ENCODE results near the gene FLNA.
A peak's percentile ranks its signal among the peaks of the same experiment; 100 is the strongest.

FLNA gene

DNA sequence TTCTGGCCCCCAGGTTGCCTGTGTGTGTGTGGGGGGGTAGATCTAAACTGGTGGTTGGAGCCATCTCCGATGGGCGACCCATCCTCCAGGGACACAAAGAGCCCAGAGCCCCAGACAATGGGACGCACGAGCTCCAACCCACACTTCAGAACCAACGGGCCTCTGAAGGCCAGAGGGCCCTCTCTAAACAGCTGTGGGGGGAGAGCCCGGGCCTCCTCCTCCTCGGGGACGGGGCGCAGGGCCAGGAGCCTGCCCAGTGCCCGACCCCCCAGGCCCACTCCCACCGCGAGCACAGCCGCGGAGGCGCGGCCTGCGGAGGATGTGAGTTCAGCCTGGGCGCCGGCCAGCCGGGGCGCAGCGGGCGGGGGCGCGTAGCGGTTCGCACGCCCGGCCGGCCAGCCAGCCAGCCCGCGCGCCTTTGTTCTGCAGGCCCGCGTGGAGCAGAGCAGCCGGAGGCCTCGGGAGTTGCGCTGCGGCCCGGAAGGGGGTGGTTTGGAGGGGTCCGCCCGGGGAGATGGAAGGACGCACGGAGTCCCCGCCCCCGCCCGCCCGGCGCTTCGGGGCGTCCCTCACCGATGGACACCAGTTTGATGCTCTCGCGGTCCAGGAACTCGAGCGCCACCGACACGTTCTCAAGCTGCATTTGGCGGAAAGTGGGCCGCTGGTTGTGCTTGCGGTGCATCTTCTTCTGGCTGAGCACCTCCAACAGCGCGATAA, 4.0 kb downstream of the FLNA start:
- Histone ChIP-seq H3K9me2 (replicated peaks; ENCODE audit: insufficient read depth, low read length) (no peaks in the 10 kb centered on the region), H3K9ac (ENCODE audit: low read length) (peak overlapping the region; percentile 55), H3K4me1 (ENCODE audit: low read length) (peaks cover 11% of the 10 kb centered on the region; the same call in 1 of the 2 replicates), H3K9me3 (replicated peaks; ENCODE audit: insufficient read depth, low read length) (no peaks in the 10 kb centered on the region), H3K79me2 (ENCODE audit: low read length) (peaks cover 36% of the 10 kb centered on the region), H4K20me1 (ENCODE audit: insufficient read depth, low read length) (no peaks in the 10 kb centered on the region), H3K27ac (ENCODE audit: low read length) (no peak overlapping the region), H3K36me3 (replicated peaks; ENCODE audit: insufficient read depth, low read length) (no peaks in the 10 kb centered on the region), H3F3A (ENCODE audit: insufficient read depth, low read length) (no peaks in the 10 kb centered on the region), H3K4me2 (ENCODE audit: low read depth, low read length) (peak overlapping the region; percentile 79), H3K4me3 (ENCODE audit: low read length) (peak overlapping the region; percentile 73), H2AFZ (ENCODE audit: low read length) (no peak overlapping the region), H3K27me3 (replicated peaks; ENCODE audit: insufficient read depth, low read length) (no peaks in the 10 kb centered on the region)
- TF ChIP-seq, protein P1, sequence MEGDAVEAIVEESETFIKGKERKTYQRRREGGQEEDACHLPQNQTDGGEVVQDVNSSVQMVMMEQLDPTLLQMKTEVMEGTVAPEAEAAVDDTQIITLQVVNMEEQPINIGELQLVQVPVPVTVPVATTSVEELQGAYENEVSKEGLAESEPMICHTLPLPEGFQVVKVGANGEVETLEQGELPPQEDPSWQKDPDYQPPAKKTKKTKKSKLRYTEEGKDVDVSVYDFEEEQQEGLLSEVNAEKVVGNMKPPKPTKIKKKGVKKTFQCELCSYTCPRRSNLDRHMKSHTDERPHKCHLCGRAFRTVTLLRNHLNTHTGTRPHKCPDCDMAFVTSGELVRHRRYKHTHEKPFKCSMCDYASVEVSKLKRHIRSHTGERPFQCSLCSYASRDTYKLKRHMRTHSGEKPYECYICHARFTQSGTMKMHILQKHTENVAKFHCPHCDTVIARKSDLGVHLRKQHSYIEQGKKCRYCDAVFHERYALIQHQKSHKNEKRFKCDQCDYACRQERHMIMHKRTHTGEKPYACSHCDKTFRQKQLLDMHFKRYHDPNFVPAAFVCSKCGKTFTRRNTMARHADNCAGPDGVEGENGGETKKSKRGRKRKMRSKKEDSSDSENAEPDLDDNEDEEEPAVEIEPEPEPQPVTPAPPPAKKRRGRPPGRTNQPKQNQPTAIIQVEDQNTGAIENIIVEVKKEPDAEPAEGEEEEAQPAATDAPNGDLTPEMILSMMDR (IDR thresholded peaks at IDR 0.05; ENCODE audit: low read length), result no peak
- TF ChIP-seq EZH2phosphoT487 (IDR thresholded peaks at IDR 0.05; ENCODE audit: low read length) (no peak), EZH2 (optimal IDR thresholded peaks at IDR 0.05; ENCODE audit: low read depth, low read length) (no peak)
- no peak for DNase-seq

GRCh38 chrX:154369449-154370299, 4.8 kb downstream of the FLNA start:
- Histone ChIP-seq H3K9me2 (replicated peaks; ENCODE audit: insufficient read depth, low read length) (no peaks in the 10 kb centered on the region), H3K9me3 (replicated peaks; ENCODE audit: insufficient read depth, low read length) (no peaks in the 10 kb centered on the region), H3K79me2 (ENCODE audit: low read length) (peaks cover 36% of the 10 kb centered on the region), H3K4me1 (ENCODE audit: low read length) (peaks cover 11% of the 10 kb centered on the region; the same call in 1 of the 2 replicates), H3K27me3 (replicated peaks; ENCODE audit: insufficient read depth, low read length) (no peaks in the 10 kb centered on the region), H3K36me3 (replicated peaks; ENCODE audit: insufficient read depth, low read length) (no peaks in the 10 kb centered on the region), H3K9ac (ENCODE audit: low read length) (peak overlapping the region; percentile 55), H4K20me1 (ENCODE audit: insufficient read depth, low read length) (no peaks in the 10 kb centered on the region), H3K4me3 (ENCODE audit: low read length) (peak overlapping the region; percentile 73), H3K27ac (ENCODE audit: low read length) (no peak overlapping the region), H3K4me2 (ENCODE audit: low read depth, low read length) (peak overlapping the region; percentile 79), H3F3A (ENCODE audit: insufficient read depth, low read length) (no peaks in the 10 kb centered on the region), H2AFZ (ENCODE audit: low read length) (no peak overlapping the region)
- TF ChIP-seq, protein P1 (IDR thresholded peaks at IDR 0.05; ENCODE audit: low read length), result no peak
- TF ChIP-seq EZH2 (optimal IDR thresholded peaks at IDR 0.05; ENCODE audit: low read depth, low read length), result no peak
- no peak for TF ChIP-seq EZH2phosphoT487 (IDR thresholded peaks at IDR 0.05; ENCODE audit: low read length)
- no peak for DNase-seq

GRCh38 chrX:154368630-154369448, 5.6 kb downstream of the FLNA start:
- DNase-seq, result peak; percentile 18
- Histone ChIP-seq H4K20me1 (ENCODE audit: insufficient read depth, low read length) (no peaks in the 10 kb centered on the region), H3F3A (ENCODE audit: insufficient read depth, low read length) (no peaks in the 10 kb centered on the region), H3K4me1 (ENCODE audit: low read length) (peaks cover 8% of the 10 kb centered on the region; the same call in 1 of the 2 replicates), H3K27ac (ENCODE audit: low read length) (no peak overlapping the region; the same call in 1 of the 2 replicates), H3K27me3 (replicated peaks; ENCODE audit: insufficient read depth, low read length) (no peaks in the 10 kb centered on the region), H3K9me3 (replicated peaks; ENCODE audit: insufficient read depth, low read length) (no peaks in the 10 kb centered on the region), H3K4me3 (ENCODE audit: low read length) (no peak overlapping the region), H3K36me3 (replicated peaks; ENCODE audit: insufficient read depth, low read length) (no peaks in the 10 kb centered on the region), H3K79me2 (ENCODE audit: low read length) (peaks cover 36% of the 10 kb centered on the region), H3K9me2 (replicated peaks; ENCODE audit: insufficient read depth, low read length) (no peaks in the 10 kb centered on the region), H2AFZ (ENCODE audit: low read length) (no peak overlapping the region), H3K9ac (ENCODE audit: low read length) (peak overlapping the region; percentile 16; the same call in 1 of the 2 replicates), H3K4me2 (ENCODE audit: low read depth, low read length) (peak overlapping the region; percentile 34; the same call in 1 of the 2 replicates)
- TF ChIP-seq, protein P1 (IDR thresholded peaks at IDR 0.05; ENCODE audit: low read length), result no peak
- TF ChIP-seq EZH2phosphoT487 (IDR thresholded peaks at IDR 0.05; ENCODE audit: low read length) (no peak), EZH2 (optimal IDR thresholded peaks at IDR 0.05; ENCODE audit: low read depth, low read length) (no peak)
